K562 (cell line): ENCODE measurements around the gene RSRP1. TPM values are rescaled to one million over a fixed set of nuclear protein-coding genes. Genes with fewer than 3 reads are reported as not detected.
A peak's percentile ranks its signal among the peaks of the same experiment; 100 is the strongest.

Experiments used
- BCL6 ChIP-seq: fragments of 250-450 bp; sonication (Bioruptor Pico); IDR thresholded peaks from 2 replicates; pipeline ENCODE4 v1.4.0; 2020
- BDP1 ChIP-seq: IDR thresholded peaks from 3 replicates; pipeline ENCODE4 v1.6.1; 2011; ENCODE audit not compliant: insufficient read length, insufficient read depth
- CCAR2 ChIP-seq: fragments of 200-400 bp; formaldehyde crosslinking; IDR thresholded peaks from 2 replicates; pipeline ENCODE4 v1.6.1; 2017; ENCODE audit warnings: mild to moderate bottlenecking, low read depth, low read length
- CREB5 ChIP-seq: fragments of 250-450 bp; sonication (Bioruptor Pico); IDR thresholded peaks from 2 replicates; pipeline ENCODE4 v1.5.0; 2020; ENCODE audit warnings: mild to moderate bottlenecking
- ELF1 ChIP-seq: fragments of 200-800 bp; sonication (Bioruptor generic); IDR thresholded peaks from 2 replicates; pipeline ENCODE4 v1.6.1; 2016; ENCODE audit warnings: missing genetic modification characterization, missing compliant biosample characterization
- ETV1 ChIP-seq: fragments of 450-650 bp; conservative IDR thresholded peaks from 2 replicates; pipeline ENCODE4 v1.6.1; 2016; ENCODE audit warnings: missing genetic modification characterization, control low read depth, low read depth, missing compliant biosample characterization
- FOXK2 ChIP-seq, 2 experiments: fragments of 450-650 bp; IDR thresholded peaks in 1 of 2; conservative IDR thresholded peaks in 1 of 2; 2 replicates each; pipeline ENCODE4 v1.6.1; 2016; ENCODE audit warnings: low read depth in 2 of 2, mild to moderate bottlenecking in 1 of 2
- IFI16 ChIP-seq: fragments of 250-450 bp; sonication (Bioruptor Pico); IDR thresholded peaks from 2 replicates; pipeline ENCODE4 v2.1.2; 2022; ENCODE audit warnings: mild to moderate bottlenecking, inconsistent platforms
- KHSRP ChIP-seq: fragments of 450-650 bp; IDR thresholded peaks from 2 replicates; pipeline ENCODE4 v1.6.1; 2017
- NFE2 ChIP-seq: IDR thresholded peaks from 2 replicates; pipeline ENCODE4 v1.6.1; 2014; ENCODE audit warnings: antibody characterized with exemption, low read depth
- NR2C2 ChIP-seq, 2 experiments: fragments of 200-800 bp in 1 of 2; sonication (Bioruptor generic) in 1 of 2; sonication (generic) in 1 of 2; formaldehyde crosslinking in 1 of 2; IDR thresholded peaks; 2 replicates each; pipeline versions ENCODE4 v1.6.1 to v1.8.0; 2016 to 2022; ENCODE audit warnings: mild to moderate bottlenecking in 1 of 2, missing compliant biosample characterization in 1 of 2, missing genetic modification characterization in 1 of 2, missing genetic modification reagents in 1 of 2
- PTBP1 ChIP-seq: fragments of 200-400 bp; formaldehyde crosslinking; IDR thresholded peaks from 2 replicates; pipeline ENCODE4 v1.6.1; 2017; ENCODE audit warnings: low read depth, low read length
- PYGO2 ChIP-seq: fragments of 450-650 bp; IDR thresholded peaks from 2 replicates; pipeline ENCODE4 v1.6.1; 2016; ENCODE audit warnings: mild to moderate bottlenecking, missing genetic modification characterization, moderate library complexity, missing compliant biosample characterization
- RFX1 ChIP-seq: fragments of 450-650 bp; IDR thresholded peaks from 2 replicates; pipeline ENCODE4 v1.6.1; 2016; ENCODE audit warnings: mild to moderate bottlenecking, moderate library complexity
- SPI1 ChIP-seq: IDR thresholded peaks from 2 replicates; pipeline ENCODE4 v1.6.1; 2011; ENCODE audit warnings: low read depth, low read length, control low read depth, borderline replicate concordance
- SRF ChIP-seq, 2 experiments: fragments of 250-450, 450-650 bp in 1 of 2; sonication (Bioruptor Pico) in 1 of 2; sonication (generic) in 1 of 2; formaldehyde crosslinking; IDR thresholded peaks; 2 replicates each; pipeline versions ENCODE4 v1.5.0 to v1.5.1; 2020 to 2022; ENCODE audit warnings: mild to moderate bottlenecking in 1 of 2, missing genetic modification reagents in 1 of 2
- TAL1 ChIP-seq: fragments of 450-650 bp; IDR thresholded peaks from 2 replicates; pipeline ENCODE4 v1.6.1; 2016; ENCODE audit warnings: mild to moderate bottlenecking
- ZKSCAN1 ChIP-seq: fragments of 150-350 bp; IDR thresholded peaks from 2 replicates; pipeline ENCODE4 v1.6.1; 2016; ENCODE audit warnings: low read depth, low read length
- ZNF347 ChIP-seq: fragments of 450-650 bp; formaldehyde crosslinking; IDR thresholded peaks from 2 replicates; pipeline ENCODE4 v1.4.0; 2020; ENCODE audit warnings: low read depth, mild to moderate bottlenecking, moderate library complexity
- ZNF584 ChIP-seq: fragments of 200-800 bp; sonication (Bioruptor generic); IDR thresholded peaks from 2 replicates; pipeline ENCODE4 v1.6.1; 2016; ENCODE audit warnings: low read depth, mild to moderate bottlenecking, missing genetic modification characterization, missing compliant biosample characterization
- ZNF76 ChIP-seq: fragments of 250-450 bp; sonication (Bioruptor Pico); IDR thresholded peaks from 2 replicates; pipeline ENCODE4 v1.4.0; 2020; ENCODE audit warnings: mild to moderate bottlenecking, moderate library complexity, borderline replicate concordance
- ZNF766 ChIP-seq: fragments of 200-800 bp; sonication (Bioruptor generic); conservative IDR thresholded peaks from 2 replicates; pipeline ENCODE4 v1.6.1; 2016; ENCODE audit warnings: missing genetic modification characterization, missing compliant biosample characterization
- polyA plus RNA-seq, 8 experiments: library from polyadenylated mRNA; depleted of rRNA in 4 of 8; stranded (reverse) in 5 of 8; unstranded in 3 of 8; fragments of >200 nt; fragmentation: Nextera tagmentation in 2 of 8; fragmentation: Illumina TruSeq in 1 of 8; extraction: Ambion mirVana in 2 of 8; extraction: Trizol in 1 of 8; gene quantifications; 2 replicates each; pipeline versions ENCODE4 v1.2.1 to v1.2.3, GENCODE V29; 2011 to 2014; ENCODE audit warnings: inconsistent platforms in 1 of 8, missing spikeins in 1 of 8
- total RNA-seq, 7 experiments: library from RNA; depleted of rRNA in 6 of 7; stranded (reverse); fragments of >200 nt in 6 of 7; fragmentation: Illumina TruSeq in 2 of 7; extraction: Trizol in 2 of 7; gene quantifications; 2 replicates each; pipeline versions ENCODE4 v1.2.1 to v1.2.3, GENCODE V29; 2011 to 2021; ENCODE audit warnings: low replicate concordance in 1 of 7
- TF ChIP-seq, protein P1 (sequence below): sonication (generic); formaldehyde crosslinking; IDR thresholded peaks from 2 replicates; pipeline ENCODE4 v1.5.0; 2020; ENCODE audit warnings: missing genetic modification reagents

Gene RSRP1
- total and polyA plus RNA-seq, 9 of the 15 experiments (the other 6 are each of a cell fraction or from before 2014, with no cell fraction given) = 27.2 to 283 (median 146) TPM

DNA sequence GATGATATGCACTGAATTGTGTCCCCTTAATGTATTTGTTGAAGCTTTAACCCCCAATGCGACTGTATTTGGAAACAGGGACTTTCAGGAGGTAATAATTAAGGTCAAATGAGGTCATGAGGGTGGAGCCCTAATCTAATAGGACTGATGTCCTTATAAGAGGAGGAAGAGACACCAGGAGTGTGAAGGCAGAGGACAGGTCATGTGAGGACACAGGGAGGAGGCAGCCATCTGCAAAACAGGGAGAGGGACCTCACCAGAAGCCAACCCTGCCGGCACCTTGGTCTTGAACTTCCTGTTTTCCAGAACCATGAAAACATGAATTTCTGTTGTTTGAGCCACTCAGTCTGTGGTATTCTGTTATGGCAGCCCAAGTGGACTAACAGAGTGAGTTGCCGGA, 30.2 kb downstream of the RSRP1 start (continued):
- 0 out of 2 replicates have a peak, but pooled peaks have one; percentile 8 for TF ChIP-seq PYGO2 (tag)
- no peak for TF ChIP-seq FOXK2 (conservative IDR thresholded peaks at IDR 0.05 in 1 of 2, IDR thresholded peaks at IDR 0.05 in 1 of 2; ENCODE audit: low read depth in 2 of 2)
- TF ChIP-seq KHSRP = no peak
- TF ChIP-seq ZNF347 (CRISPR knock-in tag) = no peak
- TF ChIP-seq, protein P1, sequence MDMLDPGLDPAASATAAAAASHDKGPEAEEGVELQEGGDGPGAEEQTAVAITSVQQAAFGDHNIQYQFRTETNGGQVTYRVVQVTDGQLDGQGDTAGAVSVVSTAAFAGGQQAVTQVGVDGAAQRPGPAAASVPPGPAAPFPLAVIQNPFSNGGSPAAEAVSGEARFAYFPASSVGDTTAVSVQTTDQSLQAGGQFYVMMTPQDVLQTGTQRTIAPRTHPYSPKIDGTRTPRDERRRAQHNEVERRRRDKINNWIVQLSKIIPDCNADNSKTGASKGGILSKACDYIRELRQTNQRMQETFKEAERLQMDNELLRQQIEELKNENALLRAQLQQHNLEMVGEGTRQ = 0 out of 2 replicates have a peak, but pooled peaks have one; percentile 2
- no peak for TF ChIP-seq IFI16
- TF ChIP-seq TAL1 = no peak
- no peak for TF ChIP-seq NR2C2 (CRISPR knock-in tag; IDR thresholded peaks at IDR 0.05)
- peak; percentile 39; the same call in 1 of the 2 replicates for TF ChIP-seq NR2C2 (tag; IDR thresholded peaks at IDR 0.05)
- TF ChIP-seq SPI1 = peak; percentile 15; the same call in 1 of the 2 replicates
- TF ChIP-seq NFE2 = no peak
- 0 out of 2 replicates have a peak, but pooled peaks have one; percentile 39 for TF ChIP-seq ELF1 (tag)
- TF ChIP-seq ZNF76 = no peak
- TF ChIP-seq PTBP1 = no peak
- TF ChIP-seq ZNF584 (CRISPR knock-in tag) = no peak
- TF ChIP-seq ZNF766 (CRISPR knock-in tag) = no peak
- TF ChIP-seq CREB5 (CRISPR knock-in tag) = no peak
- TF ChIP-seq BCL6 (CRISPR knock-in tag) = no peak
- no peak for TF ChIP-seq CCAR2
- no peak for TF ChIP-seq BDP1
- TF ChIP-seq RFX1 = no peak
- peak in 1 of 2 experiments; percentile 67; a peak in 1 of 4 replicates for TF ChIP-seq SRF (CRISPR knock-in tag; IDR thresholded peaks at IDR 0.05)
- TF ChIP-seq ETV1 (tag) = 0 out of 2 replicates have a peak, but pooled peaks have one; percentile 32
- TF ChIP-seq ZKSCAN1 = no peak
